Calu3 (cell line): ENCODE results near the gene CHRNE. TPM values are rescaled to one million over a fixed set of nuclear protein-coding genes. Genes with fewer than 3 reads are reported as not detected.

ENCODE experiments used
- BruUV-seq: library from RNA; stranded (reverse); fragments of 400-500 nt; replicated peaks from 2 replicates; lab custom pipeline; 2021; lab: Mats Ljungman, UMichigan
- CTCF ChIA-PET: fragments of 300-600 bp; sonication (Branson Sonifier 250); formaldehyde crosslinking; loops from one replicate; lab custom pipeline; 2022; ENCODE audit warnings: antibody characterized with exemption; lab: Charles Lee
- DNase-seq: peaks from one replicate; pipeline ENCODE4 v3.0.0; 2022
- H3K27ac Mint-ChIP-seq: one replicate; pipeline ENCODE4 v1.8.0; 2022; ENCODE audit warnings: mixed read lengths; ENCODE audit not compliant: unreplicated experiment
- H3K27me3 Mint-ChIP-seq: one replicate; pipeline ENCODE4 v1.8.0; 2022; ENCODE audit warnings: mixed read lengths; ENCODE audit not compliant: unreplicated experiment
- H3K36me3 Mint-ChIP-seq: one replicate; pipeline ENCODE4 v1.8.0; 2022; ENCODE audit warnings: mild to moderate bottlenecking, moderate library complexity, mixed read lengths; ENCODE audit not compliant: insufficient read depth, unreplicated experiment
- H3K4me1 Mint-ChIP-seq: one replicate; pipeline ENCODE4 v1.8.0; 2022; ENCODE audit warnings: mild to moderate bottlenecking, low read depth, mixed read lengths; ENCODE audit not compliant: unreplicated experiment
- H3K4me3 Mint-ChIP-seq: one replicate; pipeline ENCODE4 v1.8.0; 2022; ENCODE audit warnings: mild to moderate bottlenecking, low read depth, moderate library complexity, mixed read lengths; ENCODE audit not compliant: unreplicated experiment
- H3K9me3 Mint-ChIP-seq: one replicate; pipeline ENCODE4 v1.8.0; 2022; ENCODE audit warnings: low read depth, mixed read lengths; ENCODE audit not compliant: unreplicated experiment
- CTCF ChIP-seq: fragments of 200-600 bp; IDR thresholded peaks from one replicate; pipeline ENCODE4 v1.8.0; 2022; ENCODE audit warnings: antibody characterized with exemption; ENCODE audit not compliant: unreplicated experiment
- intact Hi-C: fragments of 100-400 bp; cut with micrococcal nuclease; formaldehyde crosslinking; loops from one replicate; pipeline ENCODE4 v1.10.0; 2022; ENCODE audit not compliant: unreplicated experiment
- total RNA-seq: library from RNA; stranded (reverse); gene quantifications from 2 replicates; pipeline ENCODE4 v1.2.3, GENCODE V29; 2022

CHRNE gene
- total RNA-seq, 1 experiment from 2014 or later = 0.19 TPM

- H3K4me1 Mint-ChIP-seq = no peaks in the 10 kb centered on the region
- H3K27me3 Mint-ChIP-seq = no peaks in the 10 kb centered on the region
- TSS peak; percentile 49 for BruUV-seq
- no peak for DNase-seq
- H3K27ac Mint-ChIP-seq = no peak overlapping the region
- CTCF ChIA-PET = no interaction called here
- no peaks in the 10 kb centered on the region for H3K9me3 Mint-ChIP-seq
- H3K4me3 Mint-ChIP-seq = no peak overlapping the region
- TF ChIP-seq CTCF = no peak
- intact Hi-C loops = no loop called here
- peaks cover 40% of the 10 kb centered on the region for H3K36me3 Mint-ChIP-seq
These were observed 7.1 kb downstream of the CHRNE start for GRCh38 chr17:4895657-4896331.

GRCh38 chr17:4895121-4895520 is 7.8 kb downstream of the CHRNE start:
- Mint-ChIP-seq H3K27me3 (no peaks in the 10 kb centered on the region), H3K9me3 (no peaks in the 10 kb centered on the region), H3K36me3 (peaks cover 35% of the 10 kb centered on the region), H3K4me1 (no peaks in the 10 kb centered on the region), H3K4me3 (no peak overlapping the region), H3K27ac (no peak overlapping the region)
- intact Hi-C loops = no loop called here
- CTCF ChIA-PET = no interaction called here
- BruUV-seq = no TSS peak
- no peak for DNase-seq
- no peak for TF ChIP-seq CTCF

- H3K27me3 Mint-ChIP-seq = no peaks in the 10 kb centered on the region
- no peaks in the 10 kb centered on the region for H3K9me3 Mint-ChIP-seq
- H3K4me3 Mint-ChIP-seq = no peak overlapping the region
- peaks cover 34% of the 10 kb centered on the region for H3K36me3 Mint-ChIP-seq
- intact Hi-C loops = no loop called here
- no peaks in the 10 kb centered on the region for H3K4me1 Mint-ChIP-seq
- CTCF ChIA-PET = no interaction called here
- BruUV-seq = no TSS peak
- TF ChIP-seq CTCF = no peak
- H3K27ac Mint-ChIP-seq = no peak overlapping the region
- DNase-seq = no peak
These were observed 9.0 kb downstream of the CHRNE start for GRCh38 chr17:4893721-4894560.

GRCh38 chr17:4893272-4893671 is 9.6 kb downstream of the CHRNE start:
- BruUV-seq = no TSS peak
- CTCF ChIA-PET = no interaction called here
- no peak overlapping the region for H3K4me3 Mint-ChIP-seq
- intact Hi-C loops = no loop called here
- H3K4me1 Mint-ChIP-seq = no peaks in the 10 kb centered on the region
- no peaks in the 10 kb centered on the region for H3K27me3 Mint-ChIP-seq
- DNase-seq = no peak
- no peak for TF ChIP-seq CTCF
- no peaks in the 10 kb centered on the region for H3K9me3 Mint-ChIP-seq
- no peak overlapping the region for H3K27ac Mint-ChIP-seq
- H3K36me3 Mint-ChIP-seq = peaks cover 36% of the 10 kb centered on the region
